Panc1 (cell line): ENCODE measurements around the gene NKAIN2.
A peak's percentile ranks its signal among the peaks of the same experiment; 100 is the strongest.

Experiments
- POLR2AphosphoS5 ChIP-seq: IDR thresholded peaks from 2 replicates; pipeline ENCODE4 v1.6.1; 2012; ENCODE audit warnings: mild to moderate bottlenecking, low read depth, low read length, moderate library complexity
- SIN3A ChIP-seq: IDR thresholded peaks from 2 replicates; pipeline ENCODE4 v1.6.1; 2012; ENCODE audit warnings: low read depth, mild to moderate bottlenecking, low read length, moderate library complexity, borderline replicate concordance; ENCODE audit not compliant: insufficient read depth
- TCF7L2 ChIP-seq: IDR thresholded peaks from 2 replicates; pipeline ENCODE4 v1.6.1; 2011; ENCODE audit warnings: mild to moderate bottlenecking, low read depth, low read length, inconsistent platforms
- TF ChIP-seq, protein P1 (sequence below): fragments of 450-650 bp; IDR thresholded peaks from 2 replicates; pipeline ENCODE4 v1.5.1; 2017; ENCODE audit warnings: mild to moderate bottlenecking
- TF ChIP-seq, protein P2 (sequence below), 2 experiments: IDR thresholded peaks; 2 replicates each; pipeline ENCODE4 v1.6.1; 2011 to 2012; ENCODE audit warnings: low read depth in 2 of 2, control low read depth in 1 of 2, low read length in 1 of 2, mild to moderate bottlenecking in 1 of 2, moderate library complexity in 1 of 2; ENCODE audit not compliant: insufficient read depth in 1 of 2

DNA sequence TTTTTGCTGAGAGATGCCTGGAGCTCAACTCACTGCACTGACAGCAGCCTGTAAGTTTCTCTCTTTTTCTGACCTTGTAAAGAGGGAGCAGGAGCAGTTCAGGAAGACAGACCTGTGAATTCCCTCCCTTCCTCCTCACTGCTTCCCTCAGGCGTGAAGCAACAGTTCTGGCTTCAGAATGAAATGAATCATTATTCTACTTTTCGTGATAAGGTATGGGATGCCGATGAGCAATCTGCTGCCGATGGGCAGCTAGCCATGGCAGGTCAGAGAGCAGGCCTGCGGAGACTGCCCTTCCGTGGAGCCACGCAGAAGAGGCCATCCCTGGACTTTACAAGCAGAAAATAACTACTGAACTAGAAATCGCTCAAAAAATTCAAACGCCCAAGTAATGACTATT is 732.1 kb downstream of the NKAIN2 start:
- TF ChIP-seq, protein P1, sequence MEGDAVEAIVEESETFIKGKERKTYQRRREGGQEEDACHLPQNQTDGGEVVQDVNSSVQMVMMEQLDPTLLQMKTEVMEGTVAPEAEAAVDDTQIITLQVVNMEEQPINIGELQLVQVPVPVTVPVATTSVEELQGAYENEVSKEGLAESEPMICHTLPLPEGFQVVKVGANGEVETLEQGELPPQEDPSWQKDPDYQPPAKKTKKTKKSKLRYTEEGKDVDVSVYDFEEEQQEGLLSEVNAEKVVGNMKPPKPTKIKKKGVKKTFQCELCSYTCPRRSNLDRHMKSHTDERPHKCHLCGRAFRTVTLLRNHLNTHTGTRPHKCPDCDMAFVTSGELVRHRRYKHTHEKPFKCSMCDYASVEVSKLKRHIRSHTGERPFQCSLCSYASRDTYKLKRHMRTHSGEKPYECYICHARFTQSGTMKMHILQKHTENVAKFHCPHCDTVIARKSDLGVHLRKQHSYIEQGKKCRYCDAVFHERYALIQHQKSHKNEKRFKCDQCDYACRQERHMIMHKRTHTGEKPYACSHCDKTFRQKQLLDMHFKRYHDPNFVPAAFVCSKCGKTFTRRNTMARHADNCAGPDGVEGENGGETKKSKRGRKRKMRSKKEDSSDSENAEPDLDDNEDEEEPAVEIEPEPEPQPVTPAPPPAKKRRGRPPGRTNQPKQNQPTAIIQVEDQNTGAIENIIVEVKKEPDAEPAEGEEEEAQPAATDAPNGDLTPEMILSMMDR, result no peak
- TF ChIP-seq SIN3A, result 0 out of 2 replicates have a peak, but pooled peaks have one; percentile 42
- TF ChIP-seq, protein P2, sequence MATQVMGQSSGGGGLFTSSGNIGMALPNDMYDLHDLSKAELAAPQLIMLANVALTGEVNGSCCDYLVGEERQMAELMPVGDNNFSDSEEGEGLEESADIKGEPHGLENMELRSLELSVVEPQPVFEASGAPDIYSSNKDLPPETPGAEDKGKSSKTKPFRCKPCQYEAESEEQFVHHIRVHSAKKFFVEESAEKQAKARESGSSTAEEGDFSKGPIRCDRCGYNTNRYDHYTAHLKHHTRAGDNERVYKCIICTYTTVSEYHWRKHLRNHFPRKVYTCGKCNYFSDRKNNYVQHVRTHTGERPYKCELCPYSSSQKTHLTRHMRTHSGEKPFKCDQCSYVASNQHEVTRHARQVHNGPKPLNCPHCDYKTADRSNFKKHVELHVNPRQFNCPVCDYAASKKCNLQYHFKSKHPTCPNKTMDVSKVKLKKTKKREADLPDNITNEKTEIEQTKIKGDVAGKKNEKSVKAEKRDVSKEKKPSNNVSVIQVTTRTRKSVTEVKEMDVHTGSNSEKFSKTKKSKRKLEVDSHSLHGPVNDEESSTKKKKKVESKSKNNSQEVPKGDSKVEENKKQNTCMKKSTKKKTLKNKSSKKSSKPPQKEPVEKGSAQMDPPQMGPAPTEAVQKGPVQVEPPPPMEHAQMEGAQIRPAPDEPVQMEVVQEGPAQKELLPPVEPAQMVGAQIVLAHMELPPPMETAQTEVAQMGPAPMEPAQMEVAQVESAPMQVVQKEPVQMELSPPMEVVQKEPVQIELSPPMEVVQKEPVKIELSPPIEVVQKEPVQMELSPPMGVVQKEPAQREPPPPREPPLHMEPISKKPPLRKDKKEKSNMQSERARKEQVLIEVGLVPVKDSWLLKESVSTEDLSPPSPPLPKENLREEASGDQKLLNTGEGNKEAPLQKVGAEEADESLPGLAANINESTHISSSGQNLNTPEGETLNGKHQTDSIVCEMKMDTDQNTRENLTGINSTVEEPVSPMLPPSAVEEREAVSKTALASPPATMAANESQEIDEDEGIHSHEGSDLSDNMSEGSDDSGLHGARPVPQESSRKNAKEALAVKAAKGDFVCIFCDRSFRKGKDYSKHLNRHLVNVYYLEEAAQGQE (IDR thresholded peaks at IDR 0.05; ENCODE audit: insufficient read depth in 1 of 2, low read depth in 2 of 2, low read length in 1 of 2), result no peak
- TF ChIP-seq POLR2AphosphoS5, result peak; percentile 88; the same call in 1 of the 2 replicates
- TF ChIP-seq TCF7L2, result peak; percentile 77; the same call in 1 of the 2 replicates
